PC-9 (cell line): ENCODE measurements around the gene ZNF469. TPM values are rescaled to one million over a fixed set of nuclear protein-coding genes. Genes with fewer than 3 reads are reported as not detected.

Experiments used
- BruUV-seq: library from RNA; stranded (reverse); fragments of 400-500 nt; replicated peaks from 2 replicates; lab custom pipeline; 2021; lab: Mats Ljungman, UMichigan
- CTCF ChIA-PET: fragments of 300-600 bp; sonication (Branson Sonifier 250); formaldehyde crosslinking; loops from one replicate; lab custom pipeline; 2022; ENCODE audit warnings: antibody characterized with exemption; lab: Charles Lee
- POLR2A ChIA-PET: fragments of 300-600 bp; sonication (Branson Sonifier 250); formaldehyde crosslinking; loops from one replicate; lab custom pipeline; 2022; ENCODE audit warnings: antibody characterized with exemption; ENCODE audit not compliant: unreplicated experiment; lab: Charles Lee
- DNase-seq, 2 experiments: peaks; one replicate each; pipeline versions ENCODE4 v3.0.0 to v3.0.0-alpha.2; 2015 to 2022; ENCODE audit warnings: mixed read lengths in 1 of 2
- H2AFZ ChIP-seq: fragments of 200-600 bp; sonication (generic); 2 replicates; pipeline ENCODE4 v1.8.1; 2017; ENCODE audit warnings: antibody characterized with exemption
- H3F3A ChIP-seq: fragments of 200-600 bp; sonication (generic); 2 replicates; pipeline ENCODE4 v1.8.1; 2017; ENCODE audit warnings: antibody characterized with exemption, mild to moderate bottlenecking, low read depth; ENCODE audit not compliant: insufficient read depth
- H3K27ac ChIP-seq: fragments of 200-600 bp; sonication (generic); 2 replicates; pipeline ENCODE4 v1.6.1; 2016; ENCODE audit warnings: mixed run types
- H3K27me3 ChIP-seq: fragments of 200-600 bp; sonication (generic); 2 replicates; pipeline ENCODE4 v1.6.1; 2016; ENCODE audit warnings: low read depth, mixed run types; ENCODE audit not compliant: insufficient read depth
- H3K36me3 ChIP-seq: fragments of 200-600 bp; sonication (generic); 2 replicates; pipeline ENCODE4 v1.6.1; 2016; ENCODE audit warnings: low read depth, mixed run types
- H3K4me1 ChIP-seq: fragments of 200-600 bp; sonication (generic); replicated peaks from 2 replicates; pipeline ENCODE4 v1.6.1; 2016; ENCODE audit warnings: mixed run types; ENCODE audit not compliant: insufficient read depth
- H3K4me2 ChIP-seq: fragments of 200-600 bp; sonication (generic); 2 replicates; pipeline ENCODE4 v1.6.1; 2017; ENCODE audit warnings: mixed run types
- H3K4me3 ChIP-seq: fragments of 200-600 bp; sonication (generic); 2 replicates; pipeline ENCODE4 v1.6.1; 2016; ENCODE audit warnings: mixed run types
- H3K79me2 ChIP-seq: fragments of 200-600 bp; sonication (generic); 2 replicates; pipeline ENCODE4 v1.6.1; 2017; ENCODE audit warnings: low read depth, mixed run types
- H3K9me2 ChIP-seq: fragments of 200-600 bp; sonication (generic); 2 replicates; pipeline ENCODE4 v1.8.1; 2017; ENCODE audit warnings: mild to moderate bottlenecking; ENCODE audit not compliant: insufficient read depth
- H3K9me3 ChIP-seq: fragments of 200-600 bp; sonication (generic); 2 replicates; pipeline ENCODE4 v1.8.1; 2016; ENCODE audit warnings: low read depth; ENCODE audit not compliant: insufficient read depth
- H4K20me1 ChIP-seq: fragments of 200-600 bp; sonication (generic); 2 replicates; pipeline ENCODE4 v1.8.1; 2017; ENCODE audit not compliant: insufficient read depth
- EZH2 ChIP-seq: fragments of 200-600 bp; sonication (generic); IDR thresholded peaks from 2 replicates; pipeline ENCODE4 v1.8.0; 2017; ENCODE audit warnings: antibody characterized with exemption, low read depth
- intact Hi-C: fragments of 100-400 bp; cut with micrococcal nuclease; formaldehyde crosslinking; loops from one replicate; pipeline ENCODE4 v1.10.0; 2022; ENCODE audit not compliant: unreplicated experiment
- total RNA-seq: library from RNA; stranded (reverse); gene quantifications from 2 replicates; pipeline ENCODE4 v1.2.3, GENCODE V29; 2021
- TF ChIP-seq, protein P1 (sequence below): fragments of 200-600 bp; sonication (generic); conservative IDR thresholded peaks from 2 replicates; pipeline ENCODE4 v1.6.1; 2017; ENCODE audit warnings: mixed run types, antibody characterized with exemption, mild to moderate bottlenecking, moderate library complexity

Gene ZNF469
- total RNA-seq, 1 experiment from 2014 or later: 9.8 TPM

DNA sequence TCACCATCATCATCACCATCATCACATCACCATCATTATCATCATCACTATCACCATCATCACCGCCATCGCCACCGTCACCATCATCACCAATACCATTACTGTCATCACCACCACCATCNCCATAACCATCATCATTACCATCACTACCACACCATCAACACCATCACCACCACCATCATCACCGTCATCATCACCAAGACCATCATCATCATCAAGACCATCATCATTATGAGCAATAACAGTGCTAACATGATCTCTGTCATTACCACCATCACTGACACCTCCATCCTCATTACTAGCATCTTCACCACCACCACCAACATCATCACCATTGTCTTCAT, 16.1 kb upstream of the ZNF469 start:
- Histone ChIP-seq H3K27ac (no peak overlapping the region), H3F3A (no peaks in the 10 kb centered on the region), H3K27me3 (peaks cover 4% of the 10 kb centered on the region; the same call in 1 of the 2 replicates), H3K4me2 (no peak overlapping the region), H4K20me1 (no peaks in the 10 kb centered on the region), H2AFZ (no peak overlapping the region), H3K4me1 (no peaks in the 10 kb centered on the region), H3K9me3 (no peaks in the 10 kb centered on the region), H3K36me3 (no peaks in the 10 kb centered on the region), H3K9me2 (no peaks in the 10 kb centered on the region), H3K79me2 (no peaks in the 10 kb centered on the region), H3K4me3 (no peak overlapping the region)
- no peak for DNase-seq
- BruUV-seq: no TSS peak
- CTCF ChIA-PET: no interaction called here
- POLR2A ChIA-PET: no interaction called here
- intact Hi-C loops: no loop called here
- TF ChIP-seq EZH2: no peak
- TF ChIP-seq, protein P1, sequence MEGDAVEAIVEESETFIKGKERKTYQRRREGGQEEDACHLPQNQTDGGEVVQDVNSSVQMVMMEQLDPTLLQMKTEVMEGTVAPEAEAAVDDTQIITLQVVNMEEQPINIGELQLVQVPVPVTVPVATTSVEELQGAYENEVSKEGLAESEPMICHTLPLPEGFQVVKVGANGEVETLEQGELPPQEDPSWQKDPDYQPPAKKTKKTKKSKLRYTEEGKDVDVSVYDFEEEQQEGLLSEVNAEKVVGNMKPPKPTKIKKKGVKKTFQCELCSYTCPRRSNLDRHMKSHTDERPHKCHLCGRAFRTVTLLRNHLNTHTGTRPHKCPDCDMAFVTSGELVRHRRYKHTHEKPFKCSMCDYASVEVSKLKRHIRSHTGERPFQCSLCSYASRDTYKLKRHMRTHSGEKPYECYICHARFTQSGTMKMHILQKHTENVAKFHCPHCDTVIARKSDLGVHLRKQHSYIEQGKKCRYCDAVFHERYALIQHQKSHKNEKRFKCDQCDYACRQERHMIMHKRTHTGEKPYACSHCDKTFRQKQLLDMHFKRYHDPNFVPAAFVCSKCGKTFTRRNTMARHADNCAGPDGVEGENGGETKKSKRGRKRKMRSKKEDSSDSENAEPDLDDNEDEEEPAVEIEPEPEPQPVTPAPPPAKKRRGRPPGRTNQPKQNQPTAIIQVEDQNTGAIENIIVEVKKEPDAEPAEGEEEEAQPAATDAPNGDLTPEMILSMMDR: no peak

DNA sequence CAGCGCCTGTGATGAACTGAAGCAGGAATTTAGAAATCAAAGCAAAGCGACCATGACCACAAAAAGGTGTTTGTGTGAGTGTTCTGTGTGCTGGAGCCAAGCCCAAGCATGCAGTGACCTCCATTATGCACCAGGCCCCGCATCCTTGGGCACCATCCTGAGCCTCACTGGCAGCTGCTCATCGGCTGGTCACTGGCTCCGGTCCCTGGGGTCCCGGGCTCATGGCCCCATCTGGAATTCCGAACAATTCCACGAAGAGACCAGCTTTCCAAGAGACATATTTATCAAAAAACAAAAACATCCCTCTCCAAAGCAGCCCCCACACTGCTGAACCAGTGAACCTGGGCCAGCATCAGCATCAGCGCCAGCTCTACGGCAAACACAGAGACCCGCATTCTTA, 15.2 kb upstream of the ZNF469 start:
- POLR2A ChIA-PET: interaction anchor here (0.6 kb wide), 1 partner anchor 1102 kb away, joined by 5 read pairs; no protein-coding TSS in a partner anchor
- Histone ChIP-seq H3K27ac (no peak overlapping the region), H3K79me2 (no peaks in the 10 kb centered on the region), H3F3A (no peaks in the 10 kb centered on the region), H3K9me2 (no peaks in the 10 kb centered on the region), H3K9me3 (no peaks in the 10 kb centered on the region), H3K4me1 (no peaks in the 10 kb centered on the region), H3K36me3 (no peaks in the 10 kb centered on the region), H2AFZ (no peak overlapping the region), H3K4me2 (no peak overlapping the region), H4K20me1 (no peaks in the 10 kb centered on the region), H3K4me3 (no peak overlapping the region), H3K27me3 (peaks cover 4% of the 10 kb centered on the region; the same call in 1 of the 2 replicates)
- TF ChIP-seq, protein P1: no peak
- no peak for TF ChIP-seq EZH2
- DNase-seq: no peak
- intact Hi-C loops: no loop called here
- CTCF ChIA-PET: no interaction called here
- no TSS peak for BruUV-seq

DNA sequence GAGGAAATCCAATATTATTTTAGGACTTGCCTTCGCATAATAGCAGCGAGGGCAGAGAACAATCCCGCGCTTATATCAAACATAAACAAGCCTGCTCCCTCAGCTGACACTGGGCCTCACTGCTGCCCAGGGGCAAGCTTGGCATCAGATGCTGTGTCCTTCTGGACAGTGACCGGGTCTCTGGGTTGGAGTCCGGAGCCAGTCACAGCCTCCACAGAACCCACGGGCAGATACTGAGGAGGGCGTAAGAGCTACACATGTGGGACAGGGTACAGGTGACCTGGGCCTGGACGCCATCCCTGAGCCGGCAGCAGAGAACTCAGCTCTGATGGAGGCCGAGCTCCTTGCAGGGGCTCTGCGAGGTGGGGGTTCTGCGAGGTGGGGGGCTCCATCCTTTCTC, 14.7 kb upstream of the ZNF469 start:
- ChIA-PET CTCF (no interaction called here), POLR2A (interaction anchor here (0.6 kb wide), 1 partner anchor 1102 kb away, joined by 5 read pairs; no protein-coding TSS in a partner anchor)
- intact Hi-C loops: no loop called here
- Histone ChIP-seq H3F3A (no peaks in the 10 kb centered on the region), H3K4me1 (no peaks in the 10 kb centered on the region), H2AFZ (no peak overlapping the region), H4K20me1 (no peaks in the 10 kb centered on the region), H3K4me3 (no peak overlapping the region), H3K79me2 (no peaks in the 10 kb centered on the region), H3K27me3 (0 out of 2 replicates have a peak, but pooled peaks cover 4% of the 10 kb centered on the region), H3K27ac (no peak overlapping the region), H3K4me2 (no peak overlapping the region), H3K9me3 (no peaks in the 10 kb centered on the region), H3K9me2 (no peaks in the 10 kb centered on the region), H3K36me3 (no peaks in the 10 kb centered on the region)
- DNase-seq: no peak
- no peak for TF ChIP-seq EZH2
- TF ChIP-seq, protein P1: no peak
- no TSS peak for BruUV-seq
